ENCODE data around the gene TRAP1. TPM values are rescaled to one million over a fixed set of nuclear protein-coding genes. Genes with fewer than 3 reads are reported as not detected.
A peak's percentile ranks its signal among the peaks of the same experiment; 100 is the strongest.

Gene TRAP1
- 141 and 144 TPM in 2 replicates for total RNA-seq (2012; rRNA removed)

DNA sequence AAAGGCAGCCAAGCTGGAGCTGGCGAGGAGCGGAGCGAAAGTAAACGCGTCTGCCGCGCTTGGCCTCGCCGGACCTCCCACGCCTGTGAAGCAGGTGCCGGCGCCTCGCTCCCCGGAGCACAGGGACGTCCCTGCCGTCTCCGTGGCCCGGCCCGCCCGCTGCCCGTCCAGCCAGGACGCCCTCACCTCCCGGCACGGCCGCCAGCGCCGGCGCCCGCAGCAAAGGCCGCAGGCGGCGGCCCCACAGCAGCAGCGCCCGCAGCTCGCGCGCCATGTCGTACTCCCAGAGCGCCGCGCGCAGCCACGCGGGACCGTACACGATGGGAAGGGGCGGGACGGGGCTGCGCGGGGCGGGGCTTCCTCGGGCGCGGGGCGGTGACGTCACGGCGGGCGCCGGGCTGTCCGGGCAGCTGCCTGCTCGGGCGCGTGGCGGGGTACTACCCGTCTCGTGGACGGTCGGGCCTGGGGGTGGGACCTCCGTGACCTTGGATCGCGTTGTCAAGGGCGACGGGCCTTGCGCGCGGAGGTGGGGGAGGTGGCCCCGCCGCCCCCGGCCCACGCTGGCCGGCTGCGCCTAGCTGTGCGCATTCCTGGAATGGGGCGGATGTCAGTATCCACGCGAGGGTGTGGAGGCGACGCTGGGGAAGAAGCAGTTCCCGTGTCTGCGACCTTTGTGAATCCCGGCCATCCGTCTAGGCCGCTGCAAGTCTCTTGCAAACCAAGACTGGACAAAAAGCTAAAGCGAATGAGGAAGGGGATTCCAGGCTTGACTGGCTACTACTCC is at the start of gene TRAP1:
TRAP1 (minus strand) TSS at position 290 of the 784 bp plus-strand sequence; CDS start at position 274, 16 bp downstream.
- peaks cover 12% of the 10 kb centered on the region for H3K4me1 ChIP-seq (ENCODE audit: control insufficient read depth, insufficient read depth, low read length)
- no peaks in the 10 kb centered on the region for H3K9me3 ChIP-seq (replicated peaks; ENCODE audit: low read length)
- peak within 1 kb of the TSS; percentile 85 for H3K4me3 ChIP-seq (ENCODE audit: low read length)
- H3K27me3 ChIP-seq (ENCODE audit: control insufficient read depth, insufficient read depth, low read length), result no peaks in the 10 kb centered on the region
- peak within 1 kb of the TSS; percentile 96 for H3K9ac ChIP-seq (ENCODE audit: low read depth, low read length)
- H3K4me2 ChIP-seq (ENCODE audit: low read length), result peak within 1 kb of the TSS; percentile 95
- peaks cover 6% of the 10 kb centered on the region for H3K36me3 ChIP-seq (ENCODE audit: insufficient read depth, low read length)

DNA sequence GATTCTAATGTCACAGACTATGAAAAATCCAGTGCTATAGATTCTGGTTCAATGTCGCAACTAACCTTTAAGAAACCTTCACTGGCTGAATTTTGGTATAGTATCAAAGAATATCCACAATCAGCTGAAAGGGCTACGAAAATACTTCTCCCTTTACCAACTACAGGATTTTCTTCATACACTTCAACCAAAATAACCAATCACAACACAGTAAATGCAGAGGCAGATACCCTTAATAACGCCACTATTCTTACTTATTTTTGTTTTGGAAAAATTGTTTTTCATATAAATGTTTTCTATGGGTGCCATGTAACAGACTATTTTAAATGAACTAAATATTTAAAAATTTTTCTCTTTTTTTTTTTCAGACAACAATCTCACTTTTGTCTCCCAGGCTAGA is 48.9 kb upstream of the TRAP1 start:
- no peak overlapping the region for H3K4me2 ChIP-seq (ENCODE audit: low read length)
- H3K27me3 ChIP-seq (ENCODE audit: control insufficient read depth, insufficient read depth, low read length), result no peaks in the 10 kb centered on the region
- no peaks in the 10 kb centered on the region for H3K4me1 ChIP-seq (ENCODE audit: control insufficient read depth, insufficient read depth, low read length)
- peaks cover 67% of the 10 kb centered on the region for H3K36me3 ChIP-seq (ENCODE audit: insufficient read depth, low read length)
- no peak overlapping the region for H3K9ac ChIP-seq (ENCODE audit: low read depth, low read length)
- H3K4me3 ChIP-seq (ENCODE audit: low read length), result no peak overlapping the region
- H3K9me3 ChIP-seq (replicated peaks; ENCODE audit: low read length), result no peaks in the 10 kb centered on the region

DNA sequence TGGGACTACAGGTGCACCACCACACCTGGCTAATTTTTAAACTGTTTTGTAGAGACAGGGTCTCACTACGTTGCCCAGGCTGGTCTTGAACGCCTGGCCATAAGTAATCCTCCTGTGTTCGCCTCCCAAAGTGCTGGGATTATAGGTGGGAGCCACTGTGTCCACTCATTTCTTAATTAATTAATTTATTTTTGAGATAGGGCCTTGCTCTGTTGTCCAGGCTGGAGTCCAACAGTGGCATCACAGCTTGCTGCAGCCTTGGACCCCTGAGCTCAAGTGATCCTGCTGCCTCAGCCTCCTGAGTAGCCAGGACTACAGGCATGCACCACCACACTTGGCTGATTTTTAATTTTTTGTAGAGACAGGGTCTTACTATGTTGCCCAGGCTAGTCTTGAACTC is 47.1 kb upstream of the TRAP1 start:
- H3K4me1 ChIP-seq (ENCODE audit: control insufficient read depth, insufficient read depth, low read length), result no peaks in the 10 kb centered on the region
- H3K9me3 ChIP-seq (replicated peaks; ENCODE audit: low read length), result no peaks in the 10 kb centered on the region
- no peak overlapping the region for H3K9ac ChIP-seq (ENCODE audit: low read depth, low read length)
- H3K27me3 ChIP-seq (ENCODE audit: control insufficient read depth, insufficient read depth, low read length), result no peaks in the 10 kb centered on the region
- no peak overlapping the region for H3K4me2 ChIP-seq (ENCODE audit: low read length)
- no peak overlapping the region for H3K4me3 ChIP-seq (ENCODE audit: low read length)
- peaks cover 53% of the 10 kb centered on the region for H3K36me3 ChIP-seq (ENCODE audit: insufficient read depth, low read length)

DNA sequence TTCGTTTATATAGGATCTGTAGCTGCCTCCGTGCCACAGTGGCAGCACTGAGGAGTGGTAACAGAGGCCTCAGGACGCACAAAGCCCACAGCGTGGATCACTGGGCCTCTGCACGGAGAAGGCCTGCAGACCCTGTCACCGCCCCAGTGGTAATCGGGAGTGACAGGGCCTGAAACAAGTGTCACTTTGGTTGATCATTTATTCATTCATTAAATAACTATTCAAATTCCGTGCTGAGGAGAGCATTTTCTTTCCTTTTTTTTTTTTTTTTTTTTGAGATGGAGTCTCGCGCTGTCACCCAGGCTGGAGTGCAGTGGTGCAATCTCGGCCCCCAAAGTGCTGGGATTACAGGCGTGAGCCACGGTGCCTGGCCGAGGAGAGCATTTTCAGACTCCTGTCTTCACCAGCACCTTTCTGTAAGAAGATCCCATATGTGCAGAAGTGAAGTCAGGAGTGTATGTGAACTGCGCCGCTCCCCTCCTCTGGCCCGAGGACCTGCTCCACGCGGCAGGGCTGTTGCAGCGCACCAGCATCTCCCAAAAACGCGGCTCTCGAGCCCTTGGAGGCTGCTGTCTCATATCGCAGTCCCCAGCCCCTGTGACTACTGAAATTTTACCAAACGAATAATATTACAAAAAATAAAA is 44.9 kb upstream of the TRAP1 start:
- Histone ChIP-seq H3K4me1 (ENCODE audit: control insufficient read depth, insufficient read depth, low read length) (no peaks in the 10 kb centered on the region), H3K9me3 (replicated peaks; ENCODE audit: low read length) (no peaks in the 10 kb centered on the region), H3K4me3 (ENCODE audit: low read length) (no peak overlapping the region), H3K4me2 (ENCODE audit: low read length) (no peak overlapping the region), H3K36me3 (ENCODE audit: insufficient read depth, low read length) (peaks cover 51% of the 10 kb centered on the region), H3K9ac (ENCODE audit: low read depth, low read length) (no peak overlapping the region), H3K27me3 (ENCODE audit: control insufficient read depth, insufficient read depth, low read length) (no peaks in the 10 kb centered on the region)

DNA sequence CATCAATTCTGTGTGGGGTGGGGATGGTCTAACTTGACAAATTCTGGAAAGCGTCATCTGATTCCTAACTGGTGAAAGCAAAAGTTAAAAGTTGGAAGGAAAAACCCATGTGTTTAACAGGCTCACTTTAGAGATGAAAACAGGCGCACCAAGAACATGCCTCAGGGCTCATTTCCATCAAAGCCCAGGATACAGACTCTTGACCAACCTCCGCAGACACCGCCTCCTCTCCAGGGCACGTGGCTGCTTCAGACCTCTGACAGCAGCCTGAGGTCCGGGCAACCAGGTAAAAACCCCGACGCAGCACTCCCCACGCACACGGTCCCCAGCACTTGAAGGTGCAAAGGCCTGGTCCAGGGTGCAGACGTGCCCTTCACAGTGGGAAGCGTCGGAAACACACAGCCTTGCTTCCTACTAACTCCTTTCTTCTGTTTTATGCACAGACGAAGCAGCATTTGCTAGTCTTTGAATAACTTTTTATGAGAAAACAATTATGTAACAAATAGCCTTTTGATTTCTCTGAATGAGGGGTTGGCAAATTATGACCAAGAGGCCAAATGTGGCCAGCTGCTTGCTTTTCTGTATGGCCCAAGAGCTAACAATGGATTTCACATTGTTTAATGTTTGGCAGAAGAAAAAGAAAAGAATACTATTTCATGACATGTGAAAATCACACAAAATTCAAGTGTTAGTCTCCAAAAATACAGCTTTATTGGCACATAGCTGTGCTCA is 44.2 kb upstream of the TRAP1 start:
- H3K36me3 ChIP-seq (ENCODE audit: insufficient read depth, low read length), result peaks cover 51% of the 10 kb centered on the region
- no peaks in the 10 kb centered on the region for H3K27me3 ChIP-seq (ENCODE audit: control insufficient read depth, insufficient read depth, low read length)
- no peak overlapping the region for H3K9ac ChIP-seq (ENCODE audit: low read depth, low read length)
- H3K9me3 ChIP-seq (replicated peaks; ENCODE audit: low read length), result no peaks in the 10 kb centered on the region
- no peak overlapping the region for H3K4me3 ChIP-seq (ENCODE audit: low read length)
- H3K4me2 ChIP-seq (ENCODE audit: low read length), result no peak overlapping the region
- no peaks in the 10 kb centered on the region for H3K4me1 ChIP-seq (ENCODE audit: control insufficient read depth, insufficient read depth, low read length)

DNA sequence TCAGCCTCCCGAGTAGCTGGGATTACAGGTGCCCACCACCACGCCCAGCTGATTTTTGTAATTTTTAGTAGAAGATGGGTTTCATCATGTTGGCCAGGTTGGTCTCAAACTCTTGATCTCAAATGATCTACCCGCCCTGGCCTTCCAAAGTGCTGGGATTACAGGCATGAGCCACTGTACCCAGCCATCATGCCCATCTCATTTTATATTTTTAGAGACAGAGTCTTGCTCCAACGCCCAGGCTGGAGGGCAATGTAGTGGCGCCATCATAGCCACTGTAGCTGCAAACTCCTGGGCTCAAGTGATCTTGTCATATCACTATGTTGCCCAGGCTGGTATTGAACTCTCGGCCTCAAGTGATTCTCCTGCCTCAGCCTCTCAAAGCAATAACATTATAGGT is 43.2 kb upstream of the TRAP1 start:
- H3K4me2 ChIP-seq (ENCODE audit: low read length), result no peak overlapping the region
- no peaks in the 10 kb centered on the region for H3K27me3 ChIP-seq (ENCODE audit: control insufficient read depth, insufficient read depth, low read length)
- no peak overlapping the region for H3K9ac ChIP-seq (ENCODE audit: low read depth, low read length)
- peaks cover 2% of the 10 kb centered on the region for H3K4me1 ChIP-seq (ENCODE audit: control insufficient read depth, insufficient read depth, low read length)
- no peaks in the 10 kb centered on the region for H3K9me3 ChIP-seq (replicated peaks; ENCODE audit: low read length)
- H3K36me3 ChIP-seq (ENCODE audit: insufficient read depth, low read length), result peaks cover 52% of the 10 kb centered on the region
- H3K4me3 ChIP-seq (ENCODE audit: low read length), result no peak overlapping the region

DNA sequence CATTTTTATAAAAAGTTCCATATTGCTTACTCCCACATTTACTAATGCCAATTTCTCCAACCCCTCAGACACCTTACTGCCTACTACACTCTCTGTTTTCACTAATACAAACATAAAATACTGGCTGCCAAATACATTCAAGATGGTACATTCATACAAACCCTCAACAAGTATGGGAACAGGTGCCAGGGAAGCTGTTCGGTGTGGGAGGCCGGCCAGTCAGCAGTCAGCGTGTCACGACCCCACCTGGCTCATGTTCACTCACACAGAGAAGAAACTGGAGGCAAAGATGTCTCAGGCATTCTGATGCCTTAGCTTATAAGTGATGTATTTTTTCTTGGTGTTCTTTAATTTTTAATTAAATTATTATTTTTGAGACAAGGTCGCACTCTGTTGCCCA is 42.4 kb upstream of the TRAP1 start:
- H3K36me3 ChIP-seq (ENCODE audit: insufficient read depth, low read length), result peaks cover 57% of the 10 kb centered on the region
- H3K4me1 ChIP-seq (ENCODE audit: control insufficient read depth, insufficient read depth, low read length), result peaks cover 10% of the 10 kb centered on the region
- H3K9me3 ChIP-seq (replicated peaks; ENCODE audit: low read length), result no peaks in the 10 kb centered on the region
- no peak overlapping the region for H3K9ac ChIP-seq (ENCODE audit: low read depth, low read length)
- no peak overlapping the region for H3K4me3 ChIP-seq (ENCODE audit: low read length)
- no peak overlapping the region for H3K4me2 ChIP-seq (ENCODE audit: low read length)
- no peaks in the 10 kb centered on the region for H3K27me3 ChIP-seq (ENCODE audit: control insufficient read depth, insufficient read depth, low read length)

DNA sequence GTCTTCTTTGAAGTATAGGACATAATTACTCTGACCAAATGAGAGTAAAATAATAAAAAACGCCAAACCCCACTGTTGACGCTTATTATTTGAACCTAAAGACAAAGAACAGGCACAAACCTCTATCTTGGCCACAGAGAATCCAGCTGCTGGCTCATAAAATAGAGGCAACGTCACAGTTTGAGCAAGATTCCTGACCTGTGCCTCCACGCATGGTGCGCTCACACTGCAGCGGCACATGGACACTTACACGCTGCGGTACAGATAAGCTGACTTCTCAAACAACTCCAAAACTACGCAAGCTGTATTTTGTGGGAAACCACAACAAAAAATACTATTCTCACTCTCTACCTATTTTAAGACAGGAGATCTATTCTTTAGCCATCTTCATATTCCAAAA is 38.8 kb upstream of the TRAP1 start:
- no peaks in the 10 kb centered on the region for H3K9me3 ChIP-seq (replicated peaks; ENCODE audit: low read length)
- H3K4me3 ChIP-seq (ENCODE audit: low read length), result no peak overlapping the region
- no peaks in the 10 kb centered on the region for H3K27me3 ChIP-seq (ENCODE audit: control insufficient read depth, insufficient read depth, low read length)
- H3K4me2 ChIP-seq (ENCODE audit: low read length), result no peak overlapping the region
- peaks cover 62% of the 10 kb centered on the region for H3K36me3 ChIP-seq (ENCODE audit: insufficient read depth, low read length)
- peaks cover 20% of the 10 kb centered on the region for H3K4me1 ChIP-seq (ENCODE audit: control insufficient read depth, insufficient read depth, low read length)
- H3K9ac ChIP-seq (ENCODE audit: low read depth, low read length), result no peak overlapping the region

DNA sequence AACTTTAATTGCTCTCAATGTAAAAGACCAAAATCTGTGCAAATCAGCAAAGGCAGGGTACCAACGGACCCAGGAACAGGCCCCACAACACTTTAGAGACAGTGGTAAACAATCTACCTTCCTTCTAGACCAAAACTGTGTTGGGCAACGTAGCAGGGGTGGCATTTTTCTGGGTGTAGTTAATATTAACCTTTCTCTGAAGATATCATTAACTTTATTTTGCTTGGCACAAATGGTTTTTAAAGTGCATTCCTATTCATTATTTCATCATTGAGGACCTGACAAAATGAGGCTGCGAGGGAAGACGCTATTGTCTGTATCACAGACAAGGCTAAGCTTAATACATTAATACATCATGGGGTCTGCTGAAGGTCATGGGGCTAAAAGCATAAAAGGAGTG is 37.9 kb upstream of the TRAP1 start:
- Histone ChIP-seq H3K27me3 (ENCODE audit: control insufficient read depth, insufficient read depth, low read length) (no peaks in the 10 kb centered on the region), H3K4me2 (ENCODE audit: low read length) (no peak overlapping the region), H3K4me3 (ENCODE audit: low read length) (no peak overlapping the region), H3K9me3 (replicated peaks; ENCODE audit: low read length) (no peaks in the 10 kb centered on the region), H3K9ac (ENCODE audit: low read depth, low read length) (no peak overlapping the region), H3K36me3 (ENCODE audit: insufficient read depth, low read length) (peaks cover 67% of the 10 kb centered on the region), H3K4me1 (ENCODE audit: control insufficient read depth, insufficient read depth, low read length) (peaks cover 20% of the 10 kb centered on the region)

DNA sequence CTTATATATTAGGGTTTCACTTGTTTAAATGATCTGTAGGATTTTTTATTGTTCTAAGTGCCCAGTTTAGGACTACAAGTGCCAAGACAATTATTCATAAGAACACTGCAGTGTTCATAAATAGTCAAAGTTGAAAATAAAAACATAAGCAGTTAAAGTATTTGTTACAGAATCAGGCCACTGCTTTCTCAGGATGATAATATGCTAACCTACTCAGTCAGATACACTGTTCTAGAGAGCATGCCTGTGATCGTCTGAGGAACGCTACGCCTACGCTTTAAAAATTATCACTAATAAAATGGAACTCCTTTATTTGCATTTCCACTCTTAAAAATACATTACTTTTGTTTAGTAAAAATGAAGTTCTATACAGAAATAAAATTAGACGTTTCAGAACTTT is 37.4 kb upstream of the TRAP1 start:
- peak overlapping the region; percentile 9 for H3K4me2 ChIP-seq (ENCODE audit: low read length)
- H3K9me3 ChIP-seq (replicated peaks; ENCODE audit: low read length), result no peaks in the 10 kb centered on the region
- H3K36me3 ChIP-seq (ENCODE audit: insufficient read depth, low read length), result peaks cover 71% of the 10 kb centered on the region
- H3K4me1 ChIP-seq (ENCODE audit: control insufficient read depth, insufficient read depth, low read length), result peaks cover 20% of the 10 kb centered on the region
- H3K9ac ChIP-seq (ENCODE audit: low read depth, low read length), result no peak overlapping the region
- H3K27me3 ChIP-seq (ENCODE audit: control insufficient read depth, insufficient read depth, low read length), result no peaks in the 10 kb centered on the region
- H3K4me3 ChIP-seq (ENCODE audit: low read length), result no peak overlapping the region

DNA sequence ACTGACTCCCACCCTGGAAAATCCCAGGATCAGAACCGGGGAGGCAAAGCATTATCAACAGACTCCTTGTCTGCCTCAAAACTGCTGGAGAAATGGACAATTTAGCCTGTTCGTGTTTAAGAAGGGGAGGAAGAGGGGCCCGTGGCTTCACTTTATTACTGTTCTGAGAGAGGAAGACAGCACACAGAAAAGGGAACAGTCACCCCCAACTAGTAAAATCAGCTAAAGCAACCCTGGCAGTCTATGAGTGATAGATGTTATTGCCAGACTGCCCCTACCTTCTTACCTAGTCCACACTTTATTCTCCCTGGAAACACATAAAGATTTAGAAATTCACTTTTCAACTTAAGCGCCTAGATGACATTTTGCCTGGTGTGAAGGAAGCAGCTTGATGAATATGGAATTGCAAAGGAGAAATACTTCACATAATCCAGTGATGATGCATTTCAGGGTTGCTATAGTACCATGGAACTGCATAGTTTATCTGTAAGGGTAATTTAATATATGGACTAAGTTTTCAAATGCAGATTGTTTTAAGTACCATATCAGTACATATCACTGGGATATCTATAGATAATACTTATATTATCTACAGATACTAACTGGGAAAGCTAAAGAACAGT is 36.9 kb upstream of the TRAP1 start:
- Histone ChIP-seq H3K9ac (ENCODE audit: low read depth, low read length) (no peak overlapping the region), H3K36me3 (ENCODE audit: insufficient read depth, low read length) (peaks cover 73% of the 10 kb centered on the region), H3K27me3 (ENCODE audit: control insufficient read depth, insufficient read depth, low read length) (no peaks in the 10 kb centered on the region)

More for the DNA sequence above, 36.9 kb upstream of the TRAP1 start:
- peak overlapping the region; percentile 9 for H3K4me2 ChIP-seq (ENCODE audit: low read length)
- H3K4me3 ChIP-seq (ENCODE audit: low read length), result no peak overlapping the region
- H3K9me3 ChIP-seq (replicated peaks; ENCODE audit: low read length), result no peaks in the 10 kb centered on the region
- H3K4me1 ChIP-seq (ENCODE audit: control insufficient read depth, insufficient read depth, low read length), result peaks cover 20% of the 10 kb centered on the region
